GM12878 (cell line): ENCODE data around the gene MROH7.

Source experiments
- BHLHE40 ChIP-seq, 2 experiments: fragments of 450-650 bp in 1 of 2; IDR thresholded peaks; 2 replicates each; pipeline ENCODE4 v1.6.1; 2011 to 2017; ENCODE audit warnings: low read depth in 2 of 2, borderline replicate concordance in 1 of 2, improper control_type of control experiment in 1 of 2, low read length in 1 of 2, mild to moderate bottlenecking in 1 of 2
- MXI1 ChIP-seq: fragments of 150-350 bp; IDR thresholded peaks from 2 replicates; pipeline ENCODE4 v1.6.1; 2011; ENCODE audit warnings: low read depth, mild to moderate bottlenecking, inconsistent platforms, low read length, improper control_type of control experiment
- POLR2A ChIP-seq: IDR thresholded peaks from 2 replicates; pipeline ENCODE4 v1.6.1; 2011; ENCODE audit warnings: low read depth, mild to moderate bottlenecking, low read length
- SUZ12 ChIP-seq: fragments of 200-600 bp; sonication (generic); IDR thresholded peaks from one replicate; pipeline ENCODE4 v1.6.1; 2018; ENCODE audit warnings: antibody characterized with exemption, mild to moderate bottlenecking; ENCODE audit not compliant: unreplicated experiment
- ZNF24 ChIP-seq: fragments of 450-650 bp; IDR thresholded peaks from 2 replicates; pipeline ENCODE4 v1.6.1; 2017; ENCODE audit warnings: antibody characterized with exemption, mild to moderate bottlenecking
- TF ChIP-seq, protein P1 (sequence below), 3 experiments: IDR thresholded peaks in 2 of 3; conservative IDR thresholded peaks in 1 of 3; 2 replicates each; pipeline ENCODE4 v1.5.1; 2011; ENCODE audit warnings: low read depth in 3 of 3, low read length in 3 of 3, mild to moderate bottlenecking in 3 of 3, control low read depth in 2 of 3, moderate library complexity in 2 of 3, inconsistent platforms in 1 of 3, mixed read lengths in 1 of 3; ENCODE audit not compliant: control insufficient read depth in 2 of 3, insufficient read depth in 1 of 3; ENCODE audit errors: extremely low read depth in 1 of 3
- TF ChIP-seq, protein P2 (sequence below): fragments of 150-350 bp; IDR thresholded peaks from 2 replicates; pipeline ENCODE4 v1.6.1; 2016; ENCODE audit warnings: low read depth, low read length
- TF ChIP-seq, protein P3 (sequence below): IDR thresholded peaks from 2 replicates; pipeline ENCODE4 v1.6.1; 2011; ENCODE audit warnings: borderline replicate concordance, low read depth, mild to moderate bottlenecking, moderate library complexity, mixed read lengths, low read length; ENCODE audit not compliant: insufficient read depth; ENCODE audit errors: extremely low read length

DNA sequence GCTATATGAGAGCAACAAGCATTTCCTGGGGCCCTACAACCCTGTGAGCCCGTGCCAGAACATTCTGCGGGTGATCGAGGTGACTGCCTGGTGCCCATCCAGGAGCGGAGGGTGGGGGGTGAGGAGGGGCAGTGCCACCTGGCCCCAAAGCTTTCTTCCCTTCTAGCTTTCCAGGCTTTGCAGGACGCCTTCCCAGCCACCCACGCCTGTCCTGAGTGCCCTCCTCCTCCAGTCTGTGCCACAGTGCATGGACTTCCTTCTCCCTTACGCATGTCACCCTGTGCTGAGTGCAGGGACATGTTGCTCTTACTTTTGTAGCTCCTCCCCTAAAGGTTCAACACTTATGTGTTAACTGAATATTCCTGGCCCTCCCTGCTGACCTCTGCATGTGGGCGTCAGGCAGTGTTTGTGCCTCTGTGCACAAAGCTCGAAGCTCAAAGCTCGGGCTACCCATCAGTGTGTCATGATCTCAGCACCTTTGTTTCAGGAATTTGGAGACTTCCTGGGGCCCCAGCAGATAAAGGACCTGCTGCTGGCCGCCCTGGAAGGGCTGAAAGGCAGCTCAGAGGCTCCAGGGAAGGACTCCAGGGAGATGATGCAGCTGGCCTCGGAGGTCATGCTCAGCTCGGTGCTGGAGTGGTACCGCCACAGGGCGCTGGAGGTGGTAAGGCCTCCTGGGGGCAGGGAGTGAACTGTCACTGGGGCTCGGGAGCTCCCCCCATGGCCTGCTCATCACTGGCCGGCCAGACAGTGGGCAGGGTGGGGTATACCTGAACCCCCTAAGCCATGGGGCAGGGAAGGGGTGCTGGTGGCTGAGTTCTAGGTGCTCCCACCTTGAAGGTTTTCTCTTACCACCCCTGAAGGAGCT, 37.4 kb downstream of the MROH7 start:
- TF ChIP-seq, protein P1, sequence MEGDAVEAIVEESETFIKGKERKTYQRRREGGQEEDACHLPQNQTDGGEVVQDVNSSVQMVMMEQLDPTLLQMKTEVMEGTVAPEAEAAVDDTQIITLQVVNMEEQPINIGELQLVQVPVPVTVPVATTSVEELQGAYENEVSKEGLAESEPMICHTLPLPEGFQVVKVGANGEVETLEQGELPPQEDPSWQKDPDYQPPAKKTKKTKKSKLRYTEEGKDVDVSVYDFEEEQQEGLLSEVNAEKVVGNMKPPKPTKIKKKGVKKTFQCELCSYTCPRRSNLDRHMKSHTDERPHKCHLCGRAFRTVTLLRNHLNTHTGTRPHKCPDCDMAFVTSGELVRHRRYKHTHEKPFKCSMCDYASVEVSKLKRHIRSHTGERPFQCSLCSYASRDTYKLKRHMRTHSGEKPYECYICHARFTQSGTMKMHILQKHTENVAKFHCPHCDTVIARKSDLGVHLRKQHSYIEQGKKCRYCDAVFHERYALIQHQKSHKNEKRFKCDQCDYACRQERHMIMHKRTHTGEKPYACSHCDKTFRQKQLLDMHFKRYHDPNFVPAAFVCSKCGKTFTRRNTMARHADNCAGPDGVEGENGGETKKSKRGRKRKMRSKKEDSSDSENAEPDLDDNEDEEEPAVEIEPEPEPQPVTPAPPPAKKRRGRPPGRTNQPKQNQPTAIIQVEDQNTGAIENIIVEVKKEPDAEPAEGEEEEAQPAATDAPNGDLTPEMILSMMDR (IDR thresholded peaks at IDR 0.05 in 2 of 3, conservative IDR thresholded peaks at IDR 0.05 in 1 of 3; ENCODE audit: control insufficient read depth in 2 of 3, extremely low read depth in 1 of 3, insufficient read depth in 1 of 3, low read depth in 3 of 3, low read length in 3 of 3), result no peak
- TF ChIP-seq POLR2A, result no peak
- TF ChIP-seq, protein P2, sequence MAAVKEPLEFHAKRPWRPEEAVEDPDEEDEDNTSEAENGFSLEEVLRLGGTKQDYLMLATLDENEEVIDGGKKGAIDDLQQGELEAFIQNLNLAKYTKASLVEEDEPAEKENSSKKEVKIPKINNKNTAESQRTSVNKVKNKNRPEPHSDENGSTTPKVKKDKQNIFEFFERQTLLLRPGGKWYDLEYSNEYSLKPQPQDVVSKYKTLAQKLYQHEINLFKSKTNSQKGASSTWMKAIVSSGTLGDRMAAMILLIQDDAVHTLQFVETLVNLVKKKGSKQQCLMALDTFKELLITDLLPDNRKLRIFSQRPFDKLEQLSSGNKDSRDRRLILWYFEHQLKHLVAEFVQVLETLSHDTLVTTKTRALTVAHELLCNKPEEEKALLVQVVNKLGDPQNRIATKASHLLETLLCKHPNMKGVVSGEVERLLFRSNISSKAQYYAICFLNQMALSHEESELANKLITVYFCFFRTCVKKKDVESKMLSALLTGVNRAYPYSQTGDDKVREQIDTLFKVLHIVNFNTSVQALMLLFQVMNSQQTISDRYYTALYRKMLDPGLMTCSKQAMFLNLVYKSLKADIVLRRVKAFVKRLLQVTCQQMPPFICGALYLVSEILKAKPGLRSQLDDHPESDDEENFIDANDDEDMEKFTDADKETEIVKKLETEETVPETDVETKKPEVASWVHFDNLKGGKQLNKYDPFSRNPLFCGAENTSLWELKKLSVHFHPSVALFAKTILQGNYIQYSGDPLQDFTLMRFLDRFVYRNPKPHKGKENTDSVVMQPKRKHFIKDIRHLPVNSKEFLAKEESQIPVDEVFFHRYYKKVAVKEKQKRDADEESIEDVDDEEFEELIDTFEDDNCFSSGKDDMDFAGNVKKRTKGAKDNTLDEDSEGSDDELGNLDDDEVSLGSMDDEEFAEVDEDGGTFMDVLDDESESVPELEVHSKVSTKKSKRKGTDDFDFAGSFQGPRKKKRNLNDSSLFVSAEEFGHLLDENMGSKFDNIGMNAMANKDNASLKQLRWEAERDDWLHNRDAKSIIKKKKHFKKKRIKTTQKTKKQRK, result no peak
- TF ChIP-seq ZNF24, result no peak
- TF ChIP-seq, protein P3, sequence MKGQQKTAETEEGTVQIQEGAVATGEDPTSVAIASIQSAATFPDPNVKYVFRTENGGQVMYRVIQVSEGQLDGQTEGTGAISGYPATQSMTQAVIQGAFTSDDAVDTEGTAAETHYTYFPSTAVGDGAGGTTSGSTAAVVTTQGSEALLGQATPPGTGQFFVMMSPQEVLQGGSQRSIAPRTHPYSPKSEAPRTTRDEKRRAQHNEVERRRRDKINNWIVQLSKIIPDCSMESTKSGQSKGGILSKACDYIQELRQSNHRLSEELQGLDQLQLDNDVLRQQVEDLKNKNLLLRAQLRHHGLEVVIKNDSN, result no peak
- TF ChIP-seq MXI1, result no peak
- no peak for TF ChIP-seq SUZ12
- TF ChIP-seq BHLHE40 (IDR thresholded peaks at IDR 0.05; ENCODE audit: borderline replicate concordance in 1 of 2, low read depth in 2 of 2, low read length in 1 of 2), result no peak
